Transverse colon (tissue), 4 donors: Measurements from ENCODE around the gene PRR18. TPM values are rescaled to one million over a fixed set of nuclear protein-coding genes. Genes with fewer than 3 reads are reported as not detected.

Source experiments
- DNase-seq: peaks from one replicate; pipeline ENCODE4 v3.0.0-alpha.2; 2019
- H3K27ac ChIP-seq, 4 donors: fragments of 200-600 bp; sonication (generic); 2 replicates each; pipeline ENCODE4 v1.5.1; 2016 to 2018; ENCODE audit warnings: inconsistent platforms in 4 of 4
- H3K27me3 ChIP-seq: fragments of 200-600 bp; sonication (generic); 2 replicates; pipeline ENCODE4 v1.5.1; 2017; ENCODE audit warnings: inconsistent platforms
- H3K36me3 ChIP-seq, 4 donors: fragments of 200-600 bp; sonication (generic); 2 replicates each; pipeline ENCODE4 v1.5.1; 2017 to 2019; ENCODE audit warnings: inconsistent platforms in 4 of 4
- H3K4me1 ChIP-seq, 4 donors: fragments of 200-600 bp; sonication (generic); 2 replicates each; pipeline ENCODE4 v1.5.1; 2017 to 2020; ENCODE audit warnings: inconsistent platforms in 4 of 4
- H3K4me3 ChIP-seq, 4 donors: fragments of 200-600 bp; sonication (generic); 1 replicate in 1 of 4; 2 replicates in 3 of 4; pipeline versions ENCODE4 v1.5.1 to v1.6.1; 2017 to 2019; ENCODE audit warnings: inconsistent platforms in 4 of 4
- H3K9me3 ChIP-seq, 2 donors: fragments of 200-600 bp; sonication (generic); 2 replicates each; pipeline ENCODE4 v1.5.1; 2017 to 2019; ENCODE audit warnings: inconsistent platforms in 2 of 2
- EP300 ChIP-seq: sonication (generic); formaldehyde crosslinking; IDR thresholded peaks from one replicate; pipeline ENCODE4 v1.6.1; 2017; ENCODE audit warnings: antibody characterized with exemption, low read depth
- POLR2A ChIP-seq: fragments of 450-650 bp; IDR thresholded peaks from one replicate; pipeline ENCODE4 v1.6.1; 2016; ENCODE audit warnings: antibody characterized with exemption, mild to moderate bottlenecking, moderate library complexity
- POLR2AphosphoS5 ChIP-seq, 3 donors: sonication (generic); formaldehyde crosslinking; IDR thresholded peaks; one replicate each; pipeline ENCODE4 v1.6.1; 2016; ENCODE audit warnings: antibody characterized with exemption in 3 of 3
- WGBS, 2 donors: methylation state at CpG; one replicate each; pipeline ENCODE4 v1.1.5; 2018; ENCODE audit warnings: low coverage in 1 of 2; 5-methylcytosine and 5-hydroxymethylcytosine counted together
- in situ Hi-C, 4 donors: fragments of 200-750 bp; cut with MboI; loops; one replicate each; pipeline versions ENCODE4 v1.15.0 to v1.15.1; 2017; ENCODE audit warnings: low sequenced_read_pairs in 3 of 4, low pct_ligation_motif_present in 1 of 4, low pct_unique_long_range_greater_than_20kb in 1 of 4
- intact Hi-C: fragments of 100-400 bp; cut with DNase I; formaldehyde crosslinking; loops from one replicate; pipeline ENCODE4 v1.15.1; 2023; ENCODE audit warnings: low total_unique reads
- total RNA-seq, 4 donors: library from RNA; depleted of rRNA; stranded (reverse); fragments of >200 nt; gene quantifications; one replicate each; pipeline ENCODE4 v1.1.0, GENCODE V29; 2016
- TF ChIP-seq, protein P1 (sequence below), 5 experiments: fragments of 200-600 bp in 3 of 5; fragments of 450-650 bp in 2 of 5; sonication (generic) in 3 of 5; IDR thresholded peaks; 1 replicate in 2 of 5; 2 replicates in 3 of 5; pipeline ENCODE4 v1.5.1; 2016 to 2017; ENCODE audit warnings: antibody characterized with exemption in 5 of 5, inconsistent platforms in 3 of 5, mild to moderate bottlenecking in 2 of 5, moderate library complexity in 1 of 5

The PRR18 gene
- total RNA-seq, 4 donors from 2014 or later = not detected

DNA sequence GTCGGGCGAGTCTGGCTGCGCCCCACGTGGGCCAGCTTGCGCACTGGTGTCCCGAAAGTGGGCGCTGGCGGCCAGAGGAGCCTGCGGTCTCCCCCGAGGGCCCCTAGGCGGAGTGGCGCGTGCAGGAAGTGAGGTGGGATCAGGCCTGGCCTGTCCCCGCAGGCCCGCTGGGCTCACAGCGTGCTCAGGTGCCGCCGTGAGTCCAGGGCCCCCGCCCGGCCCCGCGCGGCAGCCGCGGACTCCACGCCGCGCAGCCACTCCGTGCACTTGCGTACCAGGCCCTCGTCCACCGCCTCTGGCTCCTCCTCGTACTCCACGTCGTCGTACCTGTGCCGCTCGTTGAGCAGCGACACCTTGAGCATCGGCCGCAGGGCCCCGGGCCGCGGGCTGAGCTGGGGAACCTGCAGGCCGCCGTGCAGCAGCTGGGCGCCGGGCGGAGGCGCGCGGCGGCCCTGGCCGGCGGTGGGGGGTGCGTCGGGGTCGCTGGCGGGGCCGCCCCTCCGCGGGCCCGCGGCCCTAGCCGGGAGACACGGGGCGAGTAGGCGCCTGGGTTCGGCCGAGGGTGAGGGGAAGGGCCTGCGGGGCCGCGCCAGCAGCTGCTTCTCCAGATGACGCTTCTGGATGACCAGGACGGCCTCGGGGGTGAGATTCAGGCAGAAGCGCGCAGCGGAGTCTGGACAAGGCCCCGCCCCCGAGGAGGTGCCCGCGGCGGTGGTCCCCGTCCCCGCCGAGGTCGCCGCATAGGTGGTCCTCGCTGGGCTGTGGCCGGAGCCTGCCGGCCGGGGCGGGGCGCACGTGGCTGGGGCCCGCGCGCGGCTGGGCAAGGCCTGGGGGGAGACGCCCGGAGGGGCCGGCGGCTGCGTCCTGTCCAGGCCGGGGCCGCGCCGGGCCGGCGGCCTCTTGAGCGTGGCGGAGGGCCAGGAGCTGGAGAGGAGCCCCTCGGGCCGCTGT, 835 bp downstream of the PRR18 start:
- no peak for DNase-seq
- H3K36me3 ChIP-seq = no peaks in the 10 kb centered on the region
- intact Hi-C loops = no loop called here
- 3% methylated on average over 106 of the region's 115 CpGs; no CpG with 5 or more reads in 1 of the 2 donors for WGBS, 2 donors
- H3K4me1 ChIP-seq = peaks cover 0 to 20% (median 15%) of the 10 kb centered on the region in 4 donors
- H3K27ac ChIP-seq = no peak overlapping the region
- TF ChIP-seq, protein P1, sequence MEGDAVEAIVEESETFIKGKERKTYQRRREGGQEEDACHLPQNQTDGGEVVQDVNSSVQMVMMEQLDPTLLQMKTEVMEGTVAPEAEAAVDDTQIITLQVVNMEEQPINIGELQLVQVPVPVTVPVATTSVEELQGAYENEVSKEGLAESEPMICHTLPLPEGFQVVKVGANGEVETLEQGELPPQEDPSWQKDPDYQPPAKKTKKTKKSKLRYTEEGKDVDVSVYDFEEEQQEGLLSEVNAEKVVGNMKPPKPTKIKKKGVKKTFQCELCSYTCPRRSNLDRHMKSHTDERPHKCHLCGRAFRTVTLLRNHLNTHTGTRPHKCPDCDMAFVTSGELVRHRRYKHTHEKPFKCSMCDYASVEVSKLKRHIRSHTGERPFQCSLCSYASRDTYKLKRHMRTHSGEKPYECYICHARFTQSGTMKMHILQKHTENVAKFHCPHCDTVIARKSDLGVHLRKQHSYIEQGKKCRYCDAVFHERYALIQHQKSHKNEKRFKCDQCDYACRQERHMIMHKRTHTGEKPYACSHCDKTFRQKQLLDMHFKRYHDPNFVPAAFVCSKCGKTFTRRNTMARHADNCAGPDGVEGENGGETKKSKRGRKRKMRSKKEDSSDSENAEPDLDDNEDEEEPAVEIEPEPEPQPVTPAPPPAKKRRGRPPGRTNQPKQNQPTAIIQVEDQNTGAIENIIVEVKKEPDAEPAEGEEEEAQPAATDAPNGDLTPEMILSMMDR (IDR thresholded peaks at IDR 0.05) = no peak
- no peak for TF ChIP-seq POLR2A
- TF ChIP-seq EP300 = no peak
- TF ChIP-seq POLR2AphosphoS5 (IDR thresholded peaks at IDR 0.05) = no peak
- H3K4me3 ChIP-seq = peak overlapping the region; percentile 16 to 57 (median 30)
- H3K27me3 ChIP-seq = peaks cover 70% of the 10 kb centered on the region
- in situ Hi-C loops = no loop called here
- no peaks in the 10 kb centered on the region for H3K9me3 ChIP-seq

DNA sequence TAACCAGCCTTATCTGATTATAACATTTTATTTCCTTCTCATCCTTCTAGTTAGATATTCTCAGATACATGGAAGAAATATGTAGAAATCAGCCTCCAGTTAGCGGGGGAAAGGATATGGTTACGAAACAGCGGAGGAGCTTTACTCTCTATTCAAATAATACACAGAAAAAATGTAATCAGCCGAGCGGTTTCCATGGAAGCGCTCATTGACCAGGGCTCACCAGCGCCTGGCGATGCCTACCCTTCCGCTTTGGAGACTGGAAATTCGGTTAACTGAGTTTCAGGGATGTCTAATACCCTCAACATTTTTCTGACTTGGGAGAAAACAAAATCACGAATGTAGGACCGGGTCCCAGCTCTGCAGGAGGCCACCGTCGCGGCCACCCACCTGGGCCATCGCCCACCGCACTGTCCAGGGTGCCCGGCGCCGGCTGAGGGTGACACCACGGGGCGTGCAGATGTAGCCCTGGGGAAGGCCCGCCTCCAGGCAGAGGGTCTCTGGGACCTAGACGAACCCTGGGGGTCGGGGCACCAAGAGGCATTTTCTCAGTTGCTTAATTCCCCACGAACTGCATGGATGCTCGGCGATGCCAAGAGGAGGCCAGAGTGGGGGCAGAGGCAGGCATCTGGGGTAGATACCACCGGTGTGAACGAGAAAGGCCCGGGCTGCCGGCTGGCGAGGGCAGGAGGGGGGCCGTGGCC, 1.7 kb downstream of the PRR18 start:
- no peak for DNase-seq
- TF ChIP-seq, protein P1 (IDR thresholded peaks at IDR 0.05) = no peak
- TF ChIP-seq EP300 = no peak
- TF ChIP-seq POLR2AphosphoS5 (IDR thresholded peaks at IDR 0.05) = no peak
- TF ChIP-seq POLR2A = no peak
- in situ Hi-C loops (no loop called here), intact Hi-C loops (no loop called here)
- peak overlapping the region in 2 of 4 donors; percentile 37 to 57 for H3K4me3 ChIP-seq
- no peaks in the 10 kb centered on the region for H3K36me3 ChIP-seq
- 46 to 57% methylated on average over 3 to 34 of the region's 34 CpGs for WGBS, 2 donors
- peaks cover 0 to 20% (median 15%) of the 10 kb centered on the region in 4 donors for H3K4me1 ChIP-seq
- H3K27me3 ChIP-seq = peaks cover 73% of the 10 kb centered on the region
- no peak overlapping the region for H3K27ac ChIP-seq
- H3K9me3 ChIP-seq = no peaks in the 10 kb centered on the region

DNA sequence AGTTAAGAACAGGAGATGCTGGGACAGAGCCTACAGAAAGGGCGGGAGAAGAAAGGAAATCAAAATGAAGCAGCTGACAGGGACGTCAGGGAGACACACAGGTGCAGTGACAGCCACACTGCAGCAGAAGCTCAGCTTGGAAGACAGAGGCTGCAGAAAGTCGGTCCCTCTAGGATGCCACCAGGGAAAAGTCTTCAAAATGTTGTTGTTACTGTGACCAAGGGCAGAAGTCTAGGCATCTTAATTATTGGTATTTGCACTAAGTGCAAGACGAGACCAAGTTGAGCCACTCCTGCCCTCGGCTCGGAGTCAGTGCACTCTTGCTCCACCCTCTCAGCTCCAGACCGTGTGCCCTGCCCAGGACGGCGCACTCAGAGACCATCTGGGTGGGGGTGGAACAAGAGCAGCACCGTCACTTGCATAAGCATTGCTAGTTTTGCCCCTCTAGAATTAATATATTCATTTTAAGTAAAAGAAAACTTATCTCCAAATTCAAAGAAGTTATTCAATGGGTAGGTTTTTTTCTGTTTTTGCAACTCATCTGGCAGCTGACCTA, 2.6 kb downstream of the PRR18 start:
- peaks cover 0 to 20% (median 15%) of the 10 kb centered on the region in 4 donors for H3K4me1 ChIP-seq
- no peak for DNase-seq
- no peak overlapping the region for H3K4me3 ChIP-seq
- no peak overlapping the region for H3K27ac ChIP-seq
- intact Hi-C loops = no loop called here
- no peaks in the 10 kb centered on the region for H3K36me3 ChIP-seq
- H3K9me3 ChIP-seq = no peaks in the 10 kb centered on the region
- WGBS, 2 donors = 41 to 45% methylated on average over 7 to 10 of the region's 10 CpGs
- peaks cover 73% of the 10 kb centered on the region for H3K27me3 ChIP-seq
- in situ Hi-C loops = no loop called here
- TF ChIP-seq POLR2AphosphoS5 (IDR thresholded peaks at IDR 0.05) = no peak
- TF ChIP-seq, protein P1 (IDR thresholded peaks at IDR 0.05) = no peak
- no peak for TF ChIP-seq POLR2A
- TF ChIP-seq EP300 = no peak

DNA sequence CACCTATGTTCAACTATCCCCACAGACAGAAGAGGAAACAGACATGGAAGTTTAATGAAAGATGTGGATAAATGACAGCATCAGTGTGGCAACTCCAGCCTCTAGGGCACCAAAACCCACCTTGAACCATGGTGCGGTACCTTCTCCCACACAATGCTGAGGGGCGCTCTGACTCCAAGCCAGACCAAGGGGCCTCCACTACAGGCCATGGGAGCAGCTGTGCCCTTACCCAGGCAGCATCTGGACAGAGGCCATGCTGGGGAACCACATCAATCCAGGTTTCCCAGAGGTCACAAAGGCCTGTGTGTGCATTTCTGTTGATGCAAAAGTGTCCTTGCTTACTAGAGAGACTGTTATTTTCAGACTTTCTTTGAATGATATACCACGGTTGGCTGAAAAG, 4.1 kb downstream of the PRR18 start:
- Histone ChIP-seq H3K4me3 (no peak overlapping the region), H3K36me3 (no peaks in the 10 kb centered on the region), H3K4me1 (peaks cover 0 to 20% (median 15%) of the 10 kb centered on the region in 4 donors), H3K27ac (no peak overlapping the region), H3K9me3 (no peaks in the 10 kb centered on the region), H3K27me3 (peaks cover 58% of the 10 kb centered on the region)
- in situ Hi-C loops = no loop called here
- intact Hi-C loops = no loop called here
- WGBS, 2 donors = 80 to 82% methylated on average over 1 to 3 of the region's 3 CpGs
- no peak for DNase-seq
- TF ChIP-seq, protein P1 (IDR thresholded peaks at IDR 0.05) = no peak
- no peak for TF ChIP-seq POLR2AphosphoS5 (IDR thresholded peaks at IDR 0.05)
- TF ChIP-seq EP300 = no peak
- no peak for TF ChIP-seq POLR2A
